SK-N-SH treated with all-trans-retinoic acid at 6 μM for 48 hours (cell line): ENCODE data around the gene REPS1.

Source experiments
- ARNTL ChIP-seq: fragments of 450-650 bp; formaldehyde crosslinking; IDR thresholded peaks from 2 replicates; pipeline ENCODE4 v1.5.0; 2020; ENCODE audit warnings: low read depth, mild to moderate bottlenecking, moderate library complexity, borderline replicate concordance
- POU6F1 ChIP-seq: fragments of 250-450 bp; sonication (Bioruptor Pico); IDR thresholded peaks from 2 replicates; pipeline ENCODE4 v1.8.0; 2021; ENCODE audit warnings: low read depth, mild to moderate bottlenecking, moderate library complexity, borderline replicate concordance

- TF ChIP-seq POU6F1 (CRISPR knock-in tag) (no peak), ARNTL (CRISPR knock-in tag) (no peak)
These were observed 91.8 kb downstream of the REPS1 start for GRCh38 chr6:138896104-138896756.
